Measurements from ENCODE around the gene ESRRG.
"Not testable (repeated sequence)": the region's sequence is repeated elsewhere in the genome, so short reads cannot be mapped to it uniquely, and the experiment has no call there.

The ESRRG gene

DNA sequence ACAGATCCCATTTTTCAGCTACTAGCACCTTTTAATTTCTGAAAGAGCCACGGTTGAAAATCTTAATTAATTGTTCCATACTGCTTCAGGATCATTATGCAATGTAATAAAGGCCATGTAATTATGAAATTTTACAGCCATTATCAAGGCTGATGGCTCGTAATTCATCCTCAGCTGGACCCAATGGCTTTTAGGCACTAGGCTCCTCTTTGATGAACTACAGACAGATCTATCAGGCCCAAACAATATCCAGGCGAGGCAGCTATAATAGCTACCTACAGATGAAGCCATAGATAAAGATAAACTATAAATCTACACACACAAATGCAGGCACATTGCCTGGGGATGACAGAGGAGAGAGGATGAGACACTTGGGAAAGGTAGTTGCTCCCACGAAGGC lies 189.5 kb downstream of the ESRRG start:
- no peak overlapping the region for H3K4me3 ChIP-seq (ENCODE audit: low read depth, low read length)
- TF ChIP-seq, protein P1, sequence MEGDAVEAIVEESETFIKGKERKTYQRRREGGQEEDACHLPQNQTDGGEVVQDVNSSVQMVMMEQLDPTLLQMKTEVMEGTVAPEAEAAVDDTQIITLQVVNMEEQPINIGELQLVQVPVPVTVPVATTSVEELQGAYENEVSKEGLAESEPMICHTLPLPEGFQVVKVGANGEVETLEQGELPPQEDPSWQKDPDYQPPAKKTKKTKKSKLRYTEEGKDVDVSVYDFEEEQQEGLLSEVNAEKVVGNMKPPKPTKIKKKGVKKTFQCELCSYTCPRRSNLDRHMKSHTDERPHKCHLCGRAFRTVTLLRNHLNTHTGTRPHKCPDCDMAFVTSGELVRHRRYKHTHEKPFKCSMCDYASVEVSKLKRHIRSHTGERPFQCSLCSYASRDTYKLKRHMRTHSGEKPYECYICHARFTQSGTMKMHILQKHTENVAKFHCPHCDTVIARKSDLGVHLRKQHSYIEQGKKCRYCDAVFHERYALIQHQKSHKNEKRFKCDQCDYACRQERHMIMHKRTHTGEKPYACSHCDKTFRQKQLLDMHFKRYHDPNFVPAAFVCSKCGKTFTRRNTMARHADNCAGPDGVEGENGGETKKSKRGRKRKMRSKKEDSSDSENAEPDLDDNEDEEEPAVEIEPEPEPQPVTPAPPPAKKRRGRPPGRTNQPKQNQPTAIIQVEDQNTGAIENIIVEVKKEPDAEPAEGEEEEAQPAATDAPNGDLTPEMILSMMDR (IDR thresholded peaks at IDR 0.05; ENCODE audit: low read depth, low read length) = no peak

DNA sequence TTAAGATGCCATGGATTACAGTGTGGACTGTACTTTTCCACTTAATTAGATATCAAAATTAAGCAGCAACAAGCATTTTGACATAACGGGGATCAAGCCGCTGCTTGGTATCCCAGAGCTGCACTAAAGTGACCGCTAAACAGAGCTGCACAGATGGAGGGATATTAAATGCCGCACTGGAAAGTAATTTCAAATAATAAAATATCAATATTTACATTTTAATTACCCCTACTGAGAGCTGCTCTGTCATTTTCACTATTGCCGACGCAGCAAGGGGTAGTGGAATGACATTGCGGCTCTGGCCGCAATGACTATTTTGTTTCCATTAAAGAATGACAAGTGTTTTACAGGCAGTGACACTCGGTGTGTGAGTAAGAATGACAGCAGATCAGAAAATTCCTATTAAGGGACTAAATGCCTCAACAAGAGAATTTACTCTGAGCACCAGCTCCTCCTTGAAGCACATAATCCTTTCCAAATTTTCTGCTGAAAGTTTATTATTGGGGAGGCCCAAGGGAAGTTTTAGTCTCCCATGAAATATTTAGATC lies 190.9 kb downstream of the ESRRG start:
- TF ChIP-seq, protein P1 (IDR thresholded peaks at IDR 0.05; ENCODE audit: low read depth, low read length) = no peak
- H3K4me3 ChIP-seq (ENCODE audit: low read depth, low read length) = no peak overlapping the region

DNA sequence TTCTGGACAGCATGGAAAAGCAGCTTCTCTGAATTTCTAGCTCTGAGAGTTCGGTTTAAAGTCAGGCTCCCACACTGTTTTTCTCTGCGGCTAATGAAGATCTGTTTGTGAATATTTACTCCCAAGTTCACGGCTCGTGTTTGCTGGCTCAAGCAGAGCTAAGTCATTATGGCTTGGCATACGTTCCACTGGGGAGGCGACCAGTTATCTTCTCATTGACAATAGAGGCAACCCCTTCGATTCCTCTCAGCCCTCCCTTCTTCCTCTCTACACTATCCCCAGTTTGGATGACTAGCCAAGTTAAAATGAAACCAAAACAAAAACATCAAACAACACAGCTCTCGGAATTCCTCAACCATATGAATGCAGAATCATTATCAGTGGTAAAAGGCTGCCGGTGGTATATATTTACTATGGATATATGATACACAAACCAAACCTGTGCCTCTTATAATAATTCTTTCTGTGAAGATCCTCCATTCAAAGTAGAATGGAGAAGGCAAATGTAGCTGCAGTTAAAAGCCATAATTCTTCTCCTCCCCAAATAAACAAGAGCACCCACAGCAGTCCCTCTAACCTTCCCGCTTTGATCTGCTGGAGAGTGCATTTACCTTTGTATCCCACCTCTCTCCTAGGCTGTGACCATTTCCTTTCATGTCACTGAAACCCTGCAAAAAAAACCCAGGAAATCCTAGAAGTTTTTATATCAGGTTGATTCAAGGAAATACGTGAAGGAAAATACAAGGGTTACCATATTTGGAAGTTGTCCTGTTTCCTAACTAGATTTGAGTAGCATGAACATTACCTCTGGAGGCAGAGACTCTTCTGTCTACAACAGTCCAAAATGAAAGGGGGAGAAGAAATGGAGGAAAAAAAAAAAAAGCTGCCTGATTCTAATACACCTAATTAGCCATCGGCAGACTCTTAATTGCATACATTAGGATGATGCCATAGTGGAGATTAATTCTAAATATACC lies 191.7 kb downstream of the ESRRG start:
- H3K4me3 ChIP-seq (ENCODE audit: low read depth, low read length) = peak overlapping the region; percentile 57
- TF ChIP-seq, protein P1 (IDR thresholded peaks at IDR 0.05; ENCODE audit: low read depth, low read length) = no peak

DNA sequence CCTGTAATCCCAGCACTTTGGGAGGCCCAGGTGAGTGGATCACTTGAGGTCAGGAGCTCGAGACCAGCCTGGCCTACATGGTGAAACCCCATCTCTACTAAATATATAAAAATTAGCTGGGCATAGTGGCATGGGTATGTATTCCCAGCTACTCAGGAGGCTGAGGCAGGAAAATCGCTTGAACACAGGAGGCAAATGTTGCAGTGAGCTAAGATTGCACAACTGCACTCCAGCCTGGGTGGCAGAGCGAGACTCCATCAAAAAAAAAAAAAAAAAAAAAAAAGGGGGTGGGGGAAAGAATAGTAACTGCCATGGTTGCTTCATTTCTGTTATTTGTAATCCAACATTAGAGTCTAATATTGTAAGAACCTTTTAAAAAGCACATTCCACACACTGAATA lies 193.4 kb downstream of the ESRRG start:
- H3K4me3 ChIP-seq (ENCODE audit: low read depth, low read length) = not testable (repeated sequence)

DNA sequence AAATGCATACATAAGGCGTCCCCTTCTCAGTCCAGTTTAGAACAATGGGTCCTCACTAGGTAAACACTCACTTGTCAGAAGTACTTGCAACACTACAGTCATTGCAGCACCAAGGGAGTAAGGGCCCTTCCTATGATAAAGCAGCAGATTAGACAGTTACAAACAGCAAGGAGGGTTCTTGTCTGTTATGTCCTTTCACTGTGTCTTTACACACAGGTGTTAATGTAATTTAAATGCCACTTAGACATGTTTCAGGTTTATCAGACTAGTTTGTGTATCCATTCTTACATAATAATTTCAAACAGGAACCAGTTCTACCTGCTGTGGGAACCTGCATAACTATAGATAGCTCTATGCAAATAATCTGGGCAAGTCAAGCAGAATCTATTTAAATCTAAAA lies 194.4 kb downstream of the ESRRG start:
- no peak overlapping the region for H3K4me3 ChIP-seq (ENCODE audit: low read depth, low read length)
- TF ChIP-seq, protein P1 (IDR thresholded peaks at IDR 0.05; ENCODE audit: low read depth, low read length) = no peak

DNA sequence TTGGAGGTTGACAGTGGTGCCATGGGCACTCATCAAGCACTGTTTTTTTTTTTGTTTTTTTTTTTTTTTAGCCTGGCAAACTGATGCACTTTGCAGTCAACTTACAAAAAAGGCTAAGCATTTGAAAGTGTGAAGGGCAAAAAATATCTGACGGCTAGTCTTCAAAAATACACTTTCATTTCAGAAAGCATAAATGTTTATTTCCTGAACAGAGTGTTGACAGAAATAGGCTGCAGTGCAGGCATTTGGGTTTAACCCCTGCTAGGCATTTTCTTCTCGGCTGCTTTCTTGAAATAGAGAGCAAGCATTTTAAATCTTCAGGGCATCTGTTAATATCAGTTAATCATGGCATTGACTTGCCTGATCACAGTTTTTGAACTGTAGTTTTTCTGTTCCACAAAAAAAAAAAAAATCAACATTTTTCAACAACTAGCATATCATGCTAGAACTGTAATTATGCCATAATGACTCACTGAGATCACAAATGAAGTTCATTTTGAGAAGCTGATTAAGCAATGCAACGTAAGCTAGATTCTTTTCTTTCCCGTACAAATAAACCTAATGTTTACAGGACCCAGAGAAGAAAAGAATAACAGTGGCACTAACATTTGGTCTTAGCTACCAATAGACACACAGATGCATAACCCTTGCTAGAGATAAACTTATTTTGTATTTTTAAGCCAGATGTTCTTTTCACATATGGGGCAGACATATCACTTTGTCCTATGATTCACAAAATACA lies 199.6 kb downstream of the ESRRG start:
- TF ChIP-seq, protein P1 (IDR thresholded peaks at IDR 0.05; ENCODE audit: low read depth, low read length) = no peak
- peak overlapping the region; percentile 32 for H3K4me3 ChIP-seq (ENCODE audit: low read depth, low read length)

DNA sequence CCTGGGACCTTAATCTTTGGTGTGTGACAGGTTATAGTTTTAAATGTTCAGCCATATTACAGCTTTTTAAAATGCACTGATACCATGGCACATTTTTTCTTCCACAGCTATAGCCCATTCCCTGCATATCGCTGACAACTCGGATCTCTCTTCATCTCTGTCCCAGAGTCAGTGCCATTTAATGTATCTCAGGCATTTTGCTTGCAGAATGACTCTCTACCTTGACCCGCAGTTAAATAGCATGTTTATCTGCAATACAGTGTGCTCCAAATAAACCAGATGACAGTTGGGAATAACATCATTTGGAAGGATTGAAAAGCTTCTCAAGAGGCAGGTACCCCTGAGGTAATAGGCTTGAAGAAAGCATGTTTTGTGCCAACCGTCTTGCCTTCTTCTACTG lies 200.2 kb downstream of the ESRRG start:
- no peak overlapping the region for H3K4me3 ChIP-seq (ENCODE audit: low read depth, low read length)
- TF ChIP-seq, protein P1 (IDR thresholded peaks at IDR 0.05; ENCODE audit: low read depth, low read length) = no peak
